ENCODE data around the gene TGFBR1. TPM values are rescaled to one million over a fixed set of nuclear protein-coding genes. Genes with fewer than 3 reads are reported as not detected.

Gene TGFBR1
- total RNA-seq (10 to 100 TPM; 43.6 to 45.3 TPM), polyA plus RNA-seq (10 to 100 TPM; 19.2 to 23.6 (median 22.3) TPM), total RNA-seq (42.4 to 62.0 (median 54.3) reads per million in 6 experiments)

DNA sequence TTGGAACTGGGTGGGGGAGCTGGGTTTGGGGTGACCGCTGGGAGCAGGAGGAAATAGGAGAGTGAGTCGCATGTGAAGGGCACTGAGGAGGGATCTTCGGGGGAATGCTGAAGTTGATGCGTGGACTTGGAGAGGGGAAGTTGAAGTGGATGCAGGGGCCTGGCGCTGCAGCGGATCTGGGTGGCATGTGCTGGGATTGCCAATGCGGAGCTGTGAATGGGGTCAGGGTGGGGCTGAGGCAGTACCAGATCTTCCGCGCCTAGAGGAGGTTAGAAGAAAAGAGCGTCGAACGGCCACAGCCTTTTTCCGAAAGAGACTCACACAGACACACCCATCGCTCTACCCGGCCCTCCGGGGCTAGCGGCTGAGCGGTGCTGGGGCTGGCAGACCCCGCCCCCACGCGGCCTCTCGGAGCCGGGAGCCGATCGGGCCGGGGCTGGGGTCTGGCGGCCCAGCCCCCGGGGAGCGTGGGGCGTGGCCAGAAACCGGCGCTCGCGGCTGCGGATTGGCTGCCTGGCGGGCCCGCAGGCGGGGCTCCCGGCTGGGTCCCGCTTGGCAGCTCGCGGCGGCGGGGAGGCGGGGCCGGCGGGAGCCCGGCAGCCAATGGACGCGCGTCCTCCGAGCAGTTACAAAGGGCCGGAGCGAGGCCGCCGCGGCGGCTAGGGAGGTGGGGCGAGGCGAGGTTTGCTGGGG is at the start of gene TGFBR1:
TSS of gene TGFBR1 (plus strand) at position 655 of the 693 bp plus-strand sequence. CDS start 93 bp downstream, outside the sequence.
- H3K4me3 Mint-ChIP-seq: peak within 1 kb of the TSS; percentile 86 to 97 (median 92)
- POLR2A ChIA-PET: interaction anchor here (0.8 to 6.1 kb wide), 17 partner anchors 9 to 1120 kb away, joined by 3 to 63 read pairs (median 5); no protein-coding TSS in a partner anchor
- H3K27me3 Mint-ChIP-seq: no peaks in the 10 kb centered on the region
- peaks cover 0 to 4% (median 0%) of the 10 kb centered on the region in 9 donors for H3K9me3 Mint-ChIP-seq
- peak within 1 kb of the TSS; percentile 87 to 96 (median 94) for H3K27ac Mint-ChIP-seq
- H3K4me1 Mint-ChIP-seq: peaks cover 36 to 60% (median 57%) of the 10 kb centered on the region in 4 donors
- DNase-seq (peak; percentile 84 to 94 (median 90)), ATAC-seq (peak; percentile 84 to 87)
- peaks cover 1 to 4% (median 2%) of the 10 kb centered on the region in 3 donors for H3K36me3 Mint-ChIP-seq

DNA sequence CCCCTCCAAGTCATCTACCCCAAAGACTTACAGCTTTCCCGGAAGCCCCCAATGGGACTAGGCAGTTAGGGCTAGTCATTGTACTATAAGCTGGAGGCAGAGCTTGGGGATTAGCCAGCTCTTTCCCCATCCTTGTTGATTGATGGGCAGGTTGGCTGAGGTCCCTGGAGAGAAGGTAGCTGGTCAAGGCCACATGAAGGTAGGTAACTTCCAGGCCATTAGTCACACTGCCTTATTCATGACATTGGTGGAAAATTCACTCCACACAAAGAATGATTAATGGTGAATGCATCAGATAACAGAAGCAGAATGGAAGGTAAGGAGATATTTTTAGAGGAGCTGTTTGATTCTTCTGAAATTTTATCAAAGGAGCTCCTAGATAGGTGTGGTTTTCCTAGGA is 49.5 kb upstream of the TGFBR1 start:
- POLR2A ChIA-PET: interaction anchor here (0.7 to 1.3 kb wide), 6 partner anchors 11 to 80 kb away, joined by 3 to 4 read pairs (median 3); no protein-coding TSS in a partner anchor
- no peaks in the 10 kb centered on the region for H3K36me3 Mint-ChIP-seq
- no peak overlapping the region for H3K4me3 Mint-ChIP-seq
- ATAC-seq: no peak
- H3K27me3 Mint-ChIP-seq: peaks cover 0 to 4% (median 0%) of the 10 kb centered on the region in 5 donors
- no peak for DNase-seq
- peak overlapping the region in 1 of 10 donors; percentile 16 for H3K27ac Mint-ChIP-seq
- H3K9me3 Mint-ChIP-seq: no peaks in the 10 kb centered on the region
- peaks cover 34 to 84% (median 81%) of the 10 kb centered on the region in 4 donors for H3K4me1 Mint-ChIP-seq

GRCh38 chr9:99056186-99056585 is 48.7 kb upstream of the TGFBR1 start:
- ATAC-seq: no peak
- Mint-ChIP-seq H3K9me3 (no peaks in the 10 kb centered on the region), H3K27me3 (peaks cover 0 to 4% (median 0%) of the 10 kb centered on the region in 5 donors), H3K36me3 (no peaks in the 10 kb centered on the region), H3K4me1 (peaks cover 34 to 88% (median 84%) of the 10 kb centered on the region in 4 donors), H3K4me3 (peak overlapping the region in 1 of 10 donors; percentile 20), H3K27ac (peak overlapping the region in 2 of 10 donors; percentile 20 to 68)
- POLR2A ChIA-PET: interaction anchor here (0.9 to 1.2 kb wide), 2 partner anchors 50 to 79 kb away, joined by 3 read pairs; no protein-coding TSS in a partner anchor
- no peak for DNase-seq

- Mint-ChIP-seq H3K36me3 (no peaks in the 10 kb centered on the region), H3K4me3 (peak overlapping the region; percentile 76 to 95 (median 88)), H3K4me1 (peaks cover 34 to 85% (median 79%) of the 10 kb centered on the region in 4 donors), H3K27ac (peak overlapping the region in 6 of 10 donors; percentile 20 to 91 (median 74)), H3K27me3 (peaks cover 0 to 4% (median 0%) of the 10 kb centered on the region in 5 donors), H3K9me3 (no peaks in the 10 kb centered on the region)
- ATAC-seq: no peak
- peak in 1 of 10 donors; percentile 25 for DNase-seq
- POLR2A ChIA-PET: interaction anchor here (1.1 to 3.1 kb wide), 7 partner anchors 11 to 81 kb away, joined by 3 to 26 read pairs (median 4); partner anchors contain the start of gene TGFBR1
These were observed 47.8 kb upstream of the TGFBR1 start for GRCh38 chr9:99056886-99057664.

GRCh38 chr9:99057665-99058625 is 47.0 kb upstream of the TGFBR1 start:
- peak overlapping the region; percentile 19 to 91 (median 73) for H3K27ac Mint-ChIP-seq
- H3K4me3 Mint-ChIP-seq: peak overlapping the region; percentile 76 to 95 (median 88)
- no peaks in the 10 kb centered on the region for H3K9me3 Mint-ChIP-seq
- H3K36me3 Mint-ChIP-seq: no peaks in the 10 kb centered on the region
- ATAC-seq (peak; percentile 89 to 91), DNase-seq (peak; percentile 32 to 92 (median 64))
- peaks cover 34 to 83% (median 77%) of the 10 kb centered on the region in 4 donors for H3K4me1 Mint-ChIP-seq
- H3K27me3 Mint-ChIP-seq: peaks cover 0 to 4% (median 0%) of the 10 kb centered on the region in 5 donors
- POLR2A ChIA-PET: interaction anchor here (0.6 to 3.1 kb wide), 18 partner anchors 8 to 1165 kb away, joined by 3 to 26 read pairs (median 4); partner anchors contain the start of genes ALG2, SEC61B and TGFBR1

GRCh38 chr9:99058964-99059921 is 45.7 kb upstream of the TGFBR1 start:
- H3K4me1 Mint-ChIP-seq: peaks cover 40 to 83% (median 77%) of the 10 kb centered on the region in 4 donors
- H3K27me3 Mint-ChIP-seq: peaks cover 0 to 4% (median 0%) of the 10 kb centered on the region in 5 donors
- peak overlapping the region; percentile 57 to 86 (median 68) for H3K27ac Mint-ChIP-seq
- no peaks in the 10 kb centered on the region for H3K9me3 Mint-ChIP-seq
- no peaks in the 10 kb centered on the region for H3K36me3 Mint-ChIP-seq
- DNase-seq (peak in 4 of 10 donors; percentile 28 to 43 (median 37)), ATAC-seq (peak; percentile 52 to 60)
- POLR2A ChIA-PET: interaction anchor here (0.8 to 3.1 kb wide), 13 partner anchors 7 to 81 kb away, joined by 3 to 26 read pairs (median 7); partner anchors contain the start of gene TGFBR1
- peak overlapping the region; percentile 76 to 95 (median 88) for H3K4me3 Mint-ChIP-seq

DNA sequence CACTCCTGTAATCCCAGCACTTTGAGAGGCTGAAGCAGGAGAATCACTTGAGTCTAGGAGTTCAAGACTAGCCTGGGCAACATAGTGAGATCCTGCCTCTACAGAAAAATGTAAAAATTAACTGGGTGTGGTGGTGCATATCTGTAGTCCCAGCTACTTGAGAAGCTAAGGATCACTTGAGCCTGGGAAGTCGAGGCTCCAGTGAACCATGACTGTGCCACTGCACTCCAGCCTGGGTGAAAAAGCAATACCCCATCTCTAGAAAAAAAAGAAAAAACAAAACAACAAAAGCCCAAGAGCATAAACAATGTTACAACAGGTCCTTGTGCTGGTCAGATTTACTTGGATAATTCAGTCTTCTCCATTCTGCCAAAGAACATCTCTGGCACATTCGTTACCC is 44.3 kb upstream of the TGFBR1 start:
- DNase-seq (no peak), ATAC-seq (no peak)
- peak overlapping the region in 1 of 10 donors; percentile 12 for H3K4me3 Mint-ChIP-seq
- no peaks in the 10 kb centered on the region for H3K36me3 Mint-ChIP-seq
- POLR2A ChIA-PET: interaction anchor here (0.6 to 2.1 kb wide), 4 partner anchors 18 to 826 kb away, joined by 3 to 8 read pairs (median 6); partner anchors contain the start of gene TGFBR1
- peak overlapping the region in 3 of 10 donors; percentile 8 to 43 (median 26) for H3K27ac Mint-ChIP-seq
- no peaks in the 10 kb centered on the region for H3K9me3 Mint-ChIP-seq
- peaks cover 0 to under 1% (median 0%) of the 10 kb centered on the region in 5 donors for H3K27me3 Mint-ChIP-seq
- peaks cover 45 to 81% (median 76%) of the 10 kb centered on the region in 4 donors for H3K4me1 Mint-ChIP-seq

DNA sequence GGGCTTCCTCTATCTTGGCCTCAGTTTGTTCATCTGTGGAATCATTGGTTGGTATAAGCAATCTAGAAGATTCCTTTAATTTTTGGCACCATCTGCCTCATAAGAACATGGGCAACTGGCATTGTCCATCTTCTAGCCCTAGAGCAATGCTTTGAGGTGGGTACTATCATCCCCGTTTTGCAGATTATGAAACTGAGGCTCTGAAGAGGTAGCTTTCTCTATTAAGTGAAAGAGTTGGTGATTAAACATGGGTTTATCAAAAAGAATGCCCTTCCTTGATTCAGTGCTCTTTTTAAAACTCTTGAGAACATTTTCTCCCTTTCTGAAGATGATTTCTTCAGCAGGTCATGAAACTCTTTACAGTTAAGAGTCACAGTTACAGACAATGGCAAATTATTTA is 42.4 kb upstream of the TGFBR1 start:
- no peak overlapping the region for H3K4me3 Mint-ChIP-seq
- H3K27ac Mint-ChIP-seq: peak overlapping the region in 1 of 10 donors; percentile 39
- no peaks in the 10 kb centered on the region for H3K9me3 Mint-ChIP-seq
- no peak for DNase-seq
- POLR2A ChIA-PET: interaction anchor here (1.0 kb wide), 1 partner anchor 14 kb away, joined by 3 read pairs; no protein-coding TSS in a partner anchor
- no peak for ATAC-seq
- peaks cover 41 to 70% (median 64%) of the 10 kb centered on the region in 4 donors for H3K4me1 Mint-ChIP-seq
- H3K36me3 Mint-ChIP-seq: no peaks in the 10 kb centered on the region
- H3K27me3 Mint-ChIP-seq: no peaks in the 10 kb centered on the region

- peak overlapping the region in 1 of 10 donors; percentile 29 for H3K27ac Mint-ChIP-seq
- no peak overlapping the region for H3K4me3 Mint-ChIP-seq
- no peaks in the 10 kb centered on the region for H3K9me3 Mint-ChIP-seq
- DNase-seq: no peak
- POLR2A ChIA-PET: interaction anchor here (0.5 kb wide), 1 partner anchor 61 kb away, joined by 3 read pairs; no protein-coding TSS in a partner anchor
- H3K27me3 Mint-ChIP-seq: no peaks in the 10 kb centered on the region
- H3K4me1 Mint-ChIP-seq: peaks cover 36 to 64% (median 59%) of the 10 kb centered on the region in 4 donors
- ATAC-seq: no peak
- H3K36me3 Mint-ChIP-seq: no peaks in the 10 kb centered on the region
These were observed 41.4 kb upstream of the TGFBR1 start for GRCh38 chr9:99063522-99063921.

DNA sequence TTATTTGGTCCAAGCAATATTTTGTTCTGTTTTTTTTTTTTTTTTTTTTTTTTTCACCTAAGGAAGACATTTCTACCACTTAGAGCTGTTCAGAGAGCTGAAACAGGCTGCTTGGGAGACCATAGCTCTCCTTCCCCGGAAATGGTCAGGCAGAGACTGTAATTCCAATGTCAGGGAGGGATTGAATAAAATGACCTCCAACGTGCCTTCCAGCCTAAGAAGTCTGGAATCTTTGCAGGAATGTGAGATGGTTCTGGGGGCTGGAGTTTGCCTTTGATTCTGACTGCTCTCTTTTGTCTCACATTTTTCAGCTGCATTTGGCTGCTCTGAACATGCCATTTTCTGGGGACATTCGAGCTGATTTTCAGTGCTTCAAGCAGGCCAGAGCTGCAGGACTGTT is 38.3 kb upstream of the TGFBR1 start:
- no peaks in the 10 kb centered on the region for H3K36me3 Mint-ChIP-seq
- H3K4me1 Mint-ChIP-seq: peaks cover 39 to 70% (median 65%) of the 10 kb centered on the region in 4 donors
- ATAC-seq: no peak
- H3K27me3 Mint-ChIP-seq: no peaks in the 10 kb centered on the region
- no peak for DNase-seq
- POLR2A ChIA-PET: interaction anchor here (0.6 to 1.3 kb wide), 8 partner anchors 8 to 186 kb away, joined by 3 to 9 read pairs (median 3); no protein-coding TSS in a partner anchor
- H3K27ac Mint-ChIP-seq: peak overlapping the region in 1 of 10 donors; percentile 4
- no peak overlapping the region for H3K4me3 Mint-ChIP-seq
- H3K9me3 Mint-ChIP-seq: no peaks in the 10 kb centered on the region
